HG03575 (cell line): ENCODE data around the gene OSBPL5.

Experiments
- ATAC-seq: cut with Tn5 transposase; IDR thresholded peaks from one replicate; pipeline ENCODE4 v1.9.1; 2021; ENCODE audit not compliant: unreplicated experiment, insufficient number of reproducible peaks, low FRiP score; ENCODE audit errors: extremely low read depth

OSBPL5 gene

GRCh38 chr11:3198815-3199214 is 33.7 kb upstream of the OSBPL5 start:
- ATAC-seq = no peak

GRCh38 chr11:3197878-3198528 is 32.9 kb upstream of the OSBPL5 start:
- no peak for ATAC-seq

- ATAC-seq = no peak
Observed at GRCh38 chr11:3197044-3197695, 32.1 kb upstream of the OSBPL5 start.

- no peak for ATAC-seq
Observed at GRCh38 chr11:3196161-3197043, 31.3 kb upstream of the OSBPL5 start.

- ATAC-seq = no peak
Observed at GRCh38 chr11:3195251-3196160, 30.4 kb upstream of the OSBPL5 start.

- ATAC-seq = no peak
Observed at GRCh38 chr11:3194016-3194816, 29.1 kb upstream of the OSBPL5 start.

- ATAC-seq = no peak
Observed at GRCh38 chr11:3193373-3194015, 28.4 kb upstream of the OSBPL5 start.

- ATAC-seq = no peak
Observed at GRCh38 chr11:3192511-3193372, 27.6 kb upstream of the OSBPL5 start.

GRCh38 chr11:3191586-3192324 is 26.6 kb upstream of the OSBPL5 start:
- no peak for ATAC-seq

GRCh38 chr11:3190600-3190999 is 25.5 kb upstream of the OSBPL5 start:
- no peak for ATAC-seq

GRCh38 chr11:3189886-3190583 is 24.9 kb upstream of the OSBPL5 start:
- no peak for ATAC-seq

- no peak for ATAC-seq
Observed at GRCh38 chr11:3189196-3189843, 24.2 kb upstream of the OSBPL5 start.

GRCh38 chr11:3188496-3189195 is 23.5 kb upstream of the OSBPL5 start:
- no peak for ATAC-seq

GRCh38 chr11:3186166-3186953 is 21.2 kb upstream of the OSBPL5 start:
- no peak for ATAC-seq
